ENCODE data around the gene MGAT3. TPM values are rescaled to one million over a fixed set of nuclear protein-coding genes. Genes with fewer than 3 reads are reported as not detected.

The MGAT3 gene
- total and polyA plus RNA-seq, 2 of the 13 experiments (the other 11 are each of a cell fraction or from before 2014, with no cell fraction given), result 0.11 to 0.15 TPM

- no peak for TF ChIP-seq ZNF678 (CRISPR knock-in tag; IDR thresholded peaks at IDR 0.05)
- no peak for TF ChIP-seq SIX1 (CRISPR knock-in tag; IDR thresholded peaks at IDR 0.05; ENCODE audit: borderline replicate concordance)
- TF ChIP-seq ARID4A (CRISPR knock-in tag; IDR thresholded peaks at IDR 0.05; ENCODE audit: borderline replicate concordance), result peak; percentile 79; the same call in 1 of the 2 replicates
- TF ChIP-seq BCLAF1 (IDR thresholded peaks at IDR 0.05), result no peak
- no peak for TF ChIP-seq U2AF1 (optimal IDR thresholded peaks at IDR 0.05; ENCODE audit: low read depth, low read length)
- TF ChIP-seq KLF9 (CRISPR knock-in tag; IDR thresholded peaks at IDR 0.05; ENCODE audit: low read depth), result 0 out of 2 replicates have a peak, but pooled peaks have one; percentile 58
- peak; percentile 85; the same call in 1 of the 2 replicates for TF ChIP-seq IRF2 (CRISPR knock-in tag; IDR thresholded peaks at IDR 0.05)
- no peak for TF ChIP-seq ZNF552 (CRISPR knock-in tag; IDR thresholded peaks at IDR 0.05; ENCODE audit: borderline replicate concordance)
- TF ChIP-seq SMAD3 (CRISPR knock-in tag; IDR thresholded peaks at IDR 0.05), result 0 out of 2 replicates have a peak, but pooled peaks have one; percentile 77
- TF ChIP-seq ZNF513 (CRISPR knock-in tag; conservative IDR thresholded peaks at IDR 0.05), result no peak
- TF ChIP-seq KAT7 (CRISPR knock-in tag; IDR thresholded peaks at IDR 0.05; ENCODE audit: borderline replicate concordance), result no peak
- no peak for TF ChIP-seq CEBPZ (IDR thresholded peaks at IDR 0.05; ENCODE audit: low read length)
- TF ChIP-seq BATF2 (CRISPR knock-in tag; IDR thresholded peaks at IDR 0.05), result no peak
- no peak for TF ChIP-seq IKZF1 (IDR thresholded peaks at IDR 0.05)
- TF ChIP-seq ZC3H13 (CRISPR knock-in tag; IDR thresholded peaks at IDR 0.05), result no peak
These were observed 45.4 kb downstream of the MGAT3 start, which contains the start of gene MIEF1 (continued) for GRCh38 chr22:39502109-39502788.
